ENCODE data around the gene FBXO27.
"Not testable (repeated sequence)": the region's sequence is repeated elsewhere in the genome, so short reads cannot be mapped to it uniquely, and the experiment has no call there.

Gene FBXO27

GRCh38 chr19:38989066-38989605, 43.2 kb downstream of the FBXO27 start:
- FAIRE-seq, result no peak
- DNase-seq (ENCODE audit: insufficient read length, low spot score), result no peak

GRCh38 chr19:38988627-38989026, 43.7 kb downstream of the FBXO27 start:
- DNase-seq (ENCODE audit: insufficient read length, low spot score); FAIRE-seq: not testable (repeated sequence)

- DNase-seq (ENCODE audit: insufficient read length, low spot score); FAIRE-seq: not testable (repeated sequence)
Measured at GRCh38 chr19:38987745-38988144, 44.6 kb downstream of the FBXO27 start.

GRCh38 chr19:38985262-38985661, 47.1 kb downstream of the FBXO27 start:
- DNase-seq (ENCODE audit: insufficient read length, low spot score) (no peak), FAIRE-seq (no peak)

- FAIRE-seq (no peak), DNase-seq (ENCODE audit: insufficient read length, low spot score) (no peak)
Measured at GRCh38 chr19:38980583-38981374, 51.6 kb downstream of the FBXO27 start.

- DNase-seq (ENCODE audit: insufficient read length, low spot score) (no peak), FAIRE-seq (no peak)
Measured at GRCh38 chr19:38979812-38980211, 52.5 kb downstream of the FBXO27 start.

- FAIRE-seq, result no peak
Measured at GRCh38 chr19:38978326-38978689, 54.0 kb downstream of the FBXO27 start.

GRCh38 chr19:38977445-38978325, 54.7 kb downstream of the FBXO27 start:
- DNase-seq (ENCODE audit: insufficient read length, low spot score) (peak; percentile 70), FAIRE-seq (peak; percentile 94)

More at GRCh38 chr19:38978326-38978689, 54.0 kb downstream of the FBXO27 start:
- DNase-seq (ENCODE audit: insufficient read length, low spot score), result no peak

GRCh38 chr19:38975861-38976271, 56.5 kb downstream of the FBXO27 start:
- DNase-seq (ENCODE audit: insufficient read length, low spot score) (no peak), FAIRE-seq (no peak)

- no peak for FAIRE-seq
- no peak for DNase-seq (ENCODE audit: insufficient read length, low spot score)
Measured at GRCh38 chr19:38975214-38975860, 57.0 kb downstream of the FBXO27 start, which contains the start of gene FBXO17. Gene FBXO17, minus strand, starts transcription at chr19:38975742. Its CDS starts 25,423 bp downstream, at chr19:38950319.

- DNase-seq (ENCODE audit: insufficient read length, low spot score), result no peak
- FAIRE-seq, result no peak
Measured at GRCh38 chr19:38974624-38975213, 57.6 kb downstream of the FBXO27 start.

Measured in GM19239 (cell line).